ENCODE results near the gene DFFA.
A peak's percentile ranks its signal among the peaks of the same experiment; 100 is the strongest.
"Not testable (repeated sequence)": the region's sequence is repeated elsewhere in the genome, so short reads cannot be mapped to it uniquely, and the experiment has no call there.

DFFA gene

GRCh38 chr1:10430216-10431069 is 41.9 kb downstream of the DFFA start, which contains the start of gene CENPS:
Gene CENPS (plus strand): TSS chr1:10430433. CDS start chr1:10430518, 85 bp downstream.
- DNase-seq (ENCODE audit: low read depth, low spot score), result peak; percentile 81

DNA sequence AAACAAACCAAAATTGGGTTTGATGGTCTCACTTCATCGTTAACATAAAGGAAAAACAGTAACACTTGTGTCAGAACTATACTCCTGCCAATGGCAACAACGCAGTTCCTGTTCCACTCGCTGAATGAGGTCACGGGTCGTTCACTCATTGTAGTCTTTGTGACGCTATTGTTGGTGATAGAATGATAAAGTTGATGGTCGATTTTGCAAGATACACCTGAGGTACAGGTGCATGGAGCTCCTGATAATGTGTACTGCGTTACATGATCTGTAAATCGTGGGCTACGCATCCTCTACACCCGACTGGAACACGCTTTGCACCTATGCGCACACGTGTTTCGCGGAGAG is 42.5 kb downstream of the DFFA start:
- DNase-seq (ENCODE audit: low read depth, low spot score), result no peak

GRCh38 chr1:10428984-10429383 is 43.3 kb downstream of the DFFA start:
- DNase-seq (ENCODE audit: low read depth, low spot score), result no peak

GRCh38 chr1:10426535-10426848 is 45.8 kb downstream of the DFFA start:
- not testable (repeated sequence) for DNase-seq (ENCODE audit: low read depth, low spot score)

- not testable (repeated sequence) for DNase-seq (ENCODE audit: low read depth, low spot score)
Measured at GRCh38 chr1:10425826-10426534, 46.3 kb downstream of the DFFA start.

GRCh38 chr1:10424651-10425050 is 47.7 kb downstream of the DFFA start:
- DNase-seq (ENCODE audit: low read depth, low spot score), result no peak

- DNase-seq (ENCODE audit: low read depth, low spot score), result no peak
Measured at GRCh38 chr1:10424034-10424433, 48.3 kb downstream of the DFFA start.

DNA sequence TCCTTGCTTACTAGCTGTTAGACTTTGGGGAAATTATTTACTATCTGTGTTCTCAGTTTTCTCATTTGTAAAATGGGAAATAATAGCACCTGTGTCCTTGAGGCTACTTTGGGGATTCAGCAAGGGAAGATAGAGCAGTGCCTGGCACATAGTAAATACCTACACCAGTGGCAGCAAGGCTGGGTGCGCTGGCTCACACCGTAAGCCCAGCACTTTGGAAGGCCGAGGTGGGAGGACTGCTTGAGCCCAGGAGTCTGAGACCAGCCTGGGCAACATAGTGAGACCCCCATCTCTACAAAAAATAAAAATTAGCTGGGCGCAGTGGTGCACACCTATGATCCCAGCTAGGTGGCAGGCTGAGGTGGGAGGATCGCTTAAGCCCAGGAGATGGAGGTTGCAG is 50.7 kb downstream of the DFFA start:
- DNase-seq (ENCODE audit: low read depth, low spot score), result no peak

DNA sequence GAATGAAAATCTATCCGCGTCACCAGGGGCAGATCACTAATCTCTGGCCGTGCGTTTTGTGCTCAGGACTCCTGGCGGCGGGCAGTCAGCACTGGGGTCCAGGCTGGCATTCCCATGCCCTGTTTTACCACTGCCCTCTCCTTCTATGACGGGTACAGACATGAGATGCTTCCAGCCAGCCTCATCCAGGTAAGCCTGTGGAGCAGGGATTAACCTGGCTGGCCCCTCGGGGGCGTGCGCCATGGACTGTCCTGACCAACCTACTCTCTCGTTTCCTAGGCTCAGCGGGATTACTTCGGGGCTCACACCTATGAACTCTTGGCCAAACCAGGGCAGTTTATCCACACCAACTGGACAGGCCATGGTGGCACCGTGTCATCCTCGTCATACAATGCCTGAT is 53.0 kb downstream of the DFFA start:
- no peak for DNase-seq (ENCODE audit: low read depth, low spot score)

- not testable (repeated sequence) for DNase-seq (ENCODE audit: low read depth, low spot score)
Measured at GRCh38 chr1:10418741-10419140, 53.6 kb downstream of the DFFA start.

GRCh38 chr1:10415967-10416366 is 56.4 kb downstream of the DFFA start:
- DNase-seq (ENCODE audit: low read depth, low spot score), result not testable (repeated sequence)

GRCh38 chr1:10415211-10415930 is 57.0 kb downstream of the DFFA start:
- DNase-seq (ENCODE audit: low read depth, low spot score), result no peak

DNA sequence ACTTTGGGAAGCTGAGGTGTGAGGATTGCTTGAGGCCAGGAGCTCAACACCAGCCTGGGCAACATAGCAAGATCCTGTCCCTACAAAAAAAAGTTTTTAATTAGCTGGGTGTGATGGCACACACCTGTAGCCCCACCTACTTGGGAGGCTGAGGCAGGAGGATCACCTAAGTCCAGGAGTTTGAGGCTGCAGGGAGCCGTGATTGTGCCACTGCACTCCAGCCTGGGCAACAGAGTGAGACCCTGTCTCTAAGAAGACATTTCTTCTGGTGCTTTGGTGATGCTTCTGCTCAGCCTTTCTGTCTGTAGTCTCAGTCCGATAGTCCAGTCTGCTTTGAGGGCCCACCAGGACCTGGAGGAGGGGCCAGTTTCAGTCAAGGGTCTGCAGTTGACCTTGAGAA is 65.1 kb downstream of the DFFA start:
- DNase-seq (ENCODE audit: low read depth, low spot score), result no peak
